Effector CD8-positive, alpha-beta T cell (primary cell): ENCODE data around the gene CAMKK1.
A peak's percentile ranks its signal among the peaks of the same experiment; 100 is the strongest.

Experiments used
- DNase-seq: peaks from one replicate; lab custom pipeline; 2025; lab: John Stamatoyannopoulos, UW
- total RNA-seq, 4 experiments: gene quantifications; one replicate each; lab custom pipeline; 2026; lab: John Stamatoyannopoulos, UW

CAMKK1 gene
- 10.8 to 31.9 (median 14.9) reads per million in 4 experiments for total RNA-seq

DNA sequence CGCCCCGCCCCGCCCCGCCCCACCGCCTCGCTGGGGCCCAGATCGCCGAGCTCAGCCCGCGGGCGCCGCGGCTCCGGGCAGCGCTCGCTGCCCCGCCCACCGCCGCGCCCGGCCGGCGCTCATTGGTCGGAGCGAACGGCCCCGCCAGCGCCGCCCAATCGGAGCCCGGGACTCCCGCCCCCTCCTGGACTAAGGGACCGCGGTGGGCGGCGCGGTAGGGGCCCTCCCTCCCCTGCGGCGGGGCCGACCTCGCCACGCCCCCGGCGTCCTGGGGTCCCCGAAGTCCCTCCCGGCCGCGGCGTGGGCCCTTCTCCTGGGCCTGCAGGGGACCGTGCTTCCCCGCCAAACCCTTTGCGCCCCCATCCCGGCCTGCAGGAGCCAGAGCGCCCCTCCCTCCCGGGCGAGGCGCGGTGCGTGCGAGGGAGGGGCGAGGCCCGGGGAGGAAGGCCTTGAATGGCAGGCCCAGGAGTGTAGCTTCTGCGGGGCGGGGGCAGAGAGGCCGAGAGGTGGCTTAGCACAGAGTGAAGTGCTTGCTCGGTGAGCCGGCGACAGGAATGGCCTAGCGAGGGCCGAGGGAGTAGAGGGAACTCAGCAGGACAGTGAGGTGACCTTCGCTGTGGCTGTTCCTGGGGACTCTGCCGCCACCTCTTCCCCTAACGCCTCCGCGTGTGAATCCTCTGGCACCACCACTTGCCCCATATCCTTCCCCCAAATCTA lies at the start of gene CAMKK1:
CAMKK1 (minus strand) TSS at position 51 of the 717 bp plus-strand sequence. CDS start 7,366 bp downstream, outside the sequence.
- peak; percentile 76 for DNase-seq

- DNase-seq = no peak
These were observed 48.3 kb upstream of the CAMKK1 start for GRCh38 chr17:3940965-3941698.

DNA sequence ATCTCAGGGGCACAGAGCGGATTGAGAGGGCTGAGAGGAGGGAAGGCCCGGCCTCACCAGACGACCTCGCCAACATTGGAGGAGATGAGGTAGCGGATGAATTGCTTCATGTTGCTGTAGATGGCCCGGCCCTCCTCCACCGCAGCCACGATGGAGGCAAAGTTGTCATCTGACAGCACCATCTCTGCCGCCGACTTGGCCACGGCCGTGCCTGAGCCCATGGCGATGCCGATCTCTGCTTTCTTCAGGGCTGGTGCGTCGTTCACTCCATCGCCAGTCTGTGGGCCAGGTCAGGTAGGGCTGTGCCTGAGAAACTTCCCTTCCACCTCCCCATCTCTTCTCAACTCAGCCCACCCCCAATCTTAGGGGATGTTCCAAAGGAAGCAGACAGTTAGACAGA lies 44.5 kb upstream of the CAMKK1 start:
- DNase-seq = no peak

GRCh38 chr17:3935825-3936355 lies 43.0 kb upstream of the CAMKK1 start:
- DNase-seq = no peak

- DNase-seq = peak; percentile 13
These were observed 42.3 kb upstream of the CAMKK1 start for GRCh38 chr17:3935140-3935542.

DNA sequence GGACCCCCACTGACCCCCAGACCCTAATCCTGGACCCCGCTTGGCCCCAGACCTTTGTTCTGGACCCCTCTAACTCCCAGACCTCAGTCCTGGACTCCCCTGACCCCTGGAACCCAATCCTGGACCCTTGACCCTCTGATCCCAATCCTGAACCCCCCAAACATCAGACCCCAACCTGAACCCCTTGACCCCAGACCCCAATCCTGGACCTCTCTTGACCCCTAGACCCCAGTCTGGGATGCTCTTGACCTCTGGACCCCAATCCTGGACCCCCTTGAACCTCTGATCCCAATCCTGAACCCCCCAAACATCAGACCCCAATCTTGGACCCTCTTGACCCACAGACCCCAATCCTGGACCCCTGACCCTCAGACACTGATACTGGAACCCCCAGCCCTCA lies 36.9 kb upstream of the CAMKK1 start:
- DNase-seq = no peak

DNA sequence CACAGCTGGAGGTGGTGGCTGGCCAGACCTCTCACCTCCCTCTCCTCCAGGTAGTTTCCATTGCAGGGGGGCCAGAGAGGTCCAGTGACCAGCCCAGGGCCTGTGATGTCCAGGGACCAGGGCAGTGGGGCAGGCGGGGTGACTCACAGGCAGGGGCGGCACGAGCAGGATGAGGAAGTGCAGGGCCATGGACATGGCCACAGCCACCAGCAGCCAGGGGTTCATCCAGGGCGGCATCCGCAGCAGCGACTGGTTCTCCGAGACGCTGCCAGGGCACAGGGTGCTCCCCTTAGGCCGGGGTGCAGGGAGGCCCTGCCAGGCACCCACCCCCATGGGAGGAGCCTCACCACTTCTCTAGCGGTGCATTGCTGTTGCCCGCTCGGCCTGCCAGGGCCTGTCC lies 36.3 kb upstream of the CAMKK1 start:
- no peak for DNase-seq

- DNase-seq = no peak
These were observed 35.6 kb upstream of the CAMKK1 start for GRCh38 chr17:3928406-3928805.

- no peak for DNase-seq
These were observed 34.9 kb upstream of the CAMKK1 start for GRCh38 chr17:3927628-3928340.

DNA sequence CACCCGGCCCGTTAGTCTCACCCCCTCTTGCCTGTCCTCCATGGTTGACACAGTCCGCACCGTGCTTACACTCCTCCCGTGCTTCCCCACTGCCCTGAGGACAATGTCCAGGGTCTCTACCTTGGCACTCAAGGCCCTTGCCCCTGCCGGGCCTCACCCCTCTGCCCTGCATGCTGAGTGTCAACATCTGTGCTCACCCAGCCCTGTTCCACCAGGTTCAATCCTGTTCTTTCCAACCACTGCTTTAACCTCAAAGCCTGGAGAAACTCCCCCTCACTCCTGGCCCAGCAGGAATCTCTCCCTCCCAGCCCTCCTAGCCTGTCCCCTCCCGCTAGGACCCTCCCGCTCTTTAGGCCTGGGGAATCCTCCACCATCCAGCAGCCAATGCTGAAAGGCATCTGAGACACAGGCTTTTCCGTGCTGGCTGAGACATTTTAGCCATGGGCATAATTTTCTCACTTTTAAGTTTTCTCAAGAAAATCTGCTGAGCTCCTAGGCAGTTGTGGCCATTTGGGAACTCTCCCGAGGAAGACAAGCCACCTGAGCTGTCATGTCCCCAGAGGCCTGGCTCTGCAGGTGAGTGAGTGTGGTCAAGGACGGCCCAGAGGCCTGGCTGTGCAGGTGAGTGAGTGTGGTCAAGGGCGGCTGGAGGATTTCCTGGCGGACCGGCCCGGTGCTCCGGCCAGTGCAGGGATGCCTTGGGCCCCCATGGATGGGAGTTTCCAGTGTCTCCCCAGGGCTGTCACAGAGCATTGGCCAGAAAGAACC lies 34.2 kb upstream of the CAMKK1 start:
- DNase-seq = no peak

- DNase-seq = no peak
These were observed 33.0 kb upstream of the CAMKK1 start for GRCh38 chr17:3925684-3926485.

DNA sequence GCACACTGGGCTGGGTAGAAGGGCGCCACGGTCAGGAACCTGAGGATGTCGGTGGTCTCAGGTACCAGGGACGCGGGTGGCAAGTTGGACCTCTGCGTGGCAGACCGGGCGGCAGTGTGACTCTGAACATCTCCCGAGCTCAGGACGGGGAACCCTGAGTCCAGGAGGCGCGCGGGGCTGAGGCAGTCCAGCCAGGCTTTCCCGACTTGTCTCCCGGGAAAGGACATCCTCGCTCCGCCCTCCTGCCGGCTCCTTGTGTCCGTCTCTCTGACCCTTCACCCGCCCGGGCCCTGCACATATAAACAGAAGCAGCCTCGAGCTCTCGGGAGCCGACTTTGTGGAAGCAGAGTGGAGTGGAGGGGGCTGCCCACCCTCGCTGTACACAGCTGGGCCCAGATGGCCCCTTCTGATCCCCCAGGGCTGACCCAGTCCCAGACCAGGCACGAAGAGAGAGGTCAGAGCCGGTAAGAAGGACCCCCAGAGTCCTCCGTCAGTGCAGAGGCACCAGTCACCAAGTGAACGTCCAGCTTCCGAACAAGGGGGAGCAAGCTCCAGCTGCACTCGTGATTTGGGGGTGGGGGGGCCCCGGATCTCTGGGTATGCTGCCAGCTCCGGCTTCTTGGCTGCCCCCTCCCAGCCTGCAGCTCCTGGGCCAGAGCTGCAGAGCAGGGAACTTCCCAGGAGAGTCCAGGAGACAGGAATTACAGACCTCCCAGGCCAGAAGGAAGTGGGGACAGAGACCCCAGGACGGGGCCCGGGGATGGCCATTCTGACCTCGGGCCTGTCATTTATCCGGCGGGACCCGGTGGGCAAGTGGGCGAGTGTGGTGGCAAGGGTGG lies 31.9 kb upstream of the CAMKK1 start:
- no peak for DNase-seq

DNA sequence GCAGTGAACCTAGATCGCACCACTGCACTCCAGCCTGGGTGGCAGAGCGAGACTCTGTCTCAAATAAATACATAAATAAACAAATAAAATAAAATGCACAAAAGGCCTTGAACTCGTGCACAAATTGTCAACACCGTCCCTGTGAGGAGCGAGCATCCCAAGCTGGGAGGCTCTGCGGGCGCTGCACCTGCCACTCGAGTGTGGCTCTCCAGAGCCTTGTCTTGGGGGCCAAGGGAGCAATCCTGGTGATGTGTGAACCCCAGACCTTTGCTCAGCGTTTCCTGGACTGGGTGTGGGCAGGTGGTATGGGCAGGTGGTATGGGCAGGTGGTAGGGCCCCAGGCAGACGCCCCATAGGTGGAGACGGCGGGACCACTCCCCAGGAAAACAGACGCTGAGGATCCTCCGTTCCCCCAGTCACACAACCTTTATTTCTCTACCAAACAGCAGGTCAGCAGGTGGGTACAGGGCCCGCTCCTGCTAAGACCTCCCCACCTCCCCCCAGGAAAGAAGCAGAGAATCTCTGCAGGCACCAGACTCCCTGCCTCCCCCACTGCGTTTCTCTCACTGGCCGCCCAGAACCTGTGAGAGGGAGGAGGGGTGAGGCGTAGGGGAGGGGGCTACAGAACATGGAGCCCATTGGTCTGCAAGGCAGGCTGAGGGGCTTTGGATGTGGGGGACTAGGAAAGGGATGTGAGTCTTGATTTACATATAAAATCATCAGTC lies 30.8 kb upstream of the CAMKK1 start:
- no peak for DNase-seq

DNA sequence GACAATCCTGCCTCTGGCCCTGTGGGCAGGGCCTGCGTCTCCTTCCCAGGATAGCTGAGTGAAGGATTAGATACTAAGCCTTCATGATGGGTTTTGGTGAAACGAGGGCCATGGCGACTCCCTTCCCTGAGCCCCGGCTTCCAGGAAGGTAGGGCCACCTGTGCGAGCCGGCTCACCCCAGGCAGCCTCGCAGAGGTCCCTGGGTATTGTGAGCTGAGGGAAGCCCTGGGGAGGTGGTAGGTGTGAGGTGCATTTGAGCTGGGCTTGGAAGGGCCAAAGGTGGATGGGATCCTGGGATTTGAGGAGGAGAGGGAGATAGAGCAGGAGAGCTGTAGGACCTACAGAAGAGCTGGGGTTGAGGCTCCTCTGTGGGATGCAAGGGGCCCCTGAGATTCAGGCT lies 29.9 kb upstream of the CAMKK1 start:
- DNase-seq = no peak

DNA sequence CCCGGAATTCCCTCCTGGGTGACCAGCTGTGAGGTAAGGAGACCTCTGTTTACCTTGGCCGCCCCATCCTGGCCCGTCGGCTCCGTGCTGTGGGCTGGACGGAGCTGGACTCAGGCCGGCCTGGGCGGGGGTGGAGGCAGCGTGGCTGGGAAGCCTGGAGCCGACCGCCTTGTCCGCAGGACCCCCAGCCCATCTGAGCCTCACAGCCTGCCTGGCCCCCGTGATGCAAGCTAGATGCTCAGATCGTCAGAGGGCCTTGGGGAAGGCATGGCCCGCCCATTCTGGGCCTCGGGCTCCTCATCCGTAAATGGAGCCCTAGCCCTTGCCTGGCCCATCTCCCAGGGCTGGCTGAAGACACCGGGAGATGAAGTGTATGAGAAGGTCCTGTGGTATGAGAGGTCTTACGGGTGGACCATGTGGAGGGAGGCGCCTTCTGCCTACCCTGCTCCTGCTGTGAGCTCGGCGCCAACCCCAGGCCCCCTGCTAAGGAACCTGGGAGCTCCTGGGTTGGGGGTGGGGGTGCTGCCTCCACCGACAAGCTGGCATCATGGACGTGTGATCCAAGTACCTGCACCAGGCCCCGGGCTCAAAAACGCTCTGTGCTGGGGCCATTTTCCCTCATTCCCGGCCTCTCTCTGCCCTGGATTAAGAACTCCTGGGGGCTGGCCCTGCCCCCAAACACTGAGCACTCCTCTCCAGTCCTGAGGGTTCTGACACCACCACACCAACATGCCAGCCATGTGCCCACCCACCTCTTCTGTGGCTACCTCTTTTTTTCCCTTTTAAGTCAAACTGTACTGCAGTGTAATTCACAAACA lies 28.9 kb upstream of the CAMKK1 start:
- no peak for DNase-seq

DNA sequence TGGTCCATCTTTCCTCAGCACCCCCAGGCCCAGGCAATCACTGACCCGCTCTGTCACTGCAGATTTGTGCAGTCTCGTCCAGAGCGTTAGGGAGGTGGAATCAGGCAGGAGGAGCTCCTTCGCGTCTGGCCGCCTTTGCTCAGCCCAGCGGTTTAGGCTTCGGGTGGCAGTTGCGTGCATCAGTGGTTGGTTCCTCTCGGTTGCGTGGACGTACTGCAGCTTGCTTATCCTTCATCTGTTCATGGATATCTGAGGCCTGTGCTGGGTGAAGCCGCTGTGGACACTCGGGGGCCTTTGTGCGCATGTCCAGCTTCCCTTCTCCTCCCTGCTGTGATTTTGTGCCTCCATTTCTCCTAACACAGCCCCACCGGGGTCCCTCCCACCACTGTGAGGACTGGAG lies 28.2 kb upstream of the CAMKK1 start:
- DNase-seq = no peak

- DNase-seq = no peak
These were observed 26.3 kb upstream of the CAMKK1 start for GRCh38 chr17:3919123-3919624.
